Left renal pelvis (tissue), 4 donors: Measurements from ENCODE around the gene CYBRD1. TPM values are rescaled to one million over a fixed set of nuclear protein-coding genes. Genes with fewer than 3 reads are reported as not detected.
A peak's percentile ranks its signal among the peaks of the same experiment; 100 is the strongest.
"Not testable (repeated sequence)": the region's sequence is repeated elsewhere in the genome, so short reads cannot be mapped to it uniquely, and the experiment has no call there.

Experiments
- DNase-seq, 4 donors: peaks; one replicate each; pipeline ENCODE4 v3.0.0-alpha.2; 2013; ENCODE audit warnings: low read depth in 4 of 4, low spot score in 3 of 4
- polyA plus RNA-seq, 4 donors: library from polyadenylated mRNA; unstranded; fragments of 120-200 nt; gene quantifications; one replicate each; pipeline ENCODE4 v1.2.1, GENCODE V29; 2013; ENCODE audit not compliant: insufficient read length in 4 of 4

CYBRD1 gene
- polyA plus RNA-seq, 4 donors: 32.4 to 206 (median 60.9) TPM

DNA sequence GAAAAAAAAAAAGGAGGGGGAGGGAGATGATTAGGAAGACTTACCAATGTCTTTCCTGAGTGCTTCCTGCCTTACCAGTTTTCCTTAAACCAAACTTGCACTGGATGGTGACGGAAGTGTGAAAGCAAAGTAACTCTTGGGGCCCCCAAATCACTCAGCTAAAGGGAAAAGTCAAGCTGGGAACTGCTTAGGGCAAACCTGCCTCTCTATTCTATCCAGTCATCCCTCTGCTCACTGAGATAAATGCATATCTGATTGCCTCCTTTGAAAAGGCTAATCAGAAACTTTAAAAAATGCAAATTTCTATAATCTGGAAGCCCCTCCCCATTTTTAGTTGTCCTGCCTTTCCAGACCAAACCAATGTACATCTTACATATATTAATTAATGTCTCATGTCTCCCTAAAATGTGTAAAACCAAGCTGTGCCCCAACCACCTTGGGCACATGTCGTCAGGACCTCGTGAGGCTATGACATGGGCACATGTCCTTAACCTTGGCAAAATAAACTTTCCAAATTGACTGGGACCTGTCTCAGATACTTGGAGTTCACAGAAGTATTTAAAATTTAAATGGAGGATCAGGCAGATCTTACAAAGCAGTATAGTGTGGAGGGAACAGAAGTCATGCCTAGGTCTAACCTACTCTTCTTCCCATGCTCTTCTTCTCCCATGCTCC lies 7.2 kb upstream of the CYBRD1 start:
- DNase-seq: no peak

GRCh38 chr2:171515672-171516298 lies 6.5 kb upstream of the CYBRD1 start:
- DNase-seq: no peak

DNA sequence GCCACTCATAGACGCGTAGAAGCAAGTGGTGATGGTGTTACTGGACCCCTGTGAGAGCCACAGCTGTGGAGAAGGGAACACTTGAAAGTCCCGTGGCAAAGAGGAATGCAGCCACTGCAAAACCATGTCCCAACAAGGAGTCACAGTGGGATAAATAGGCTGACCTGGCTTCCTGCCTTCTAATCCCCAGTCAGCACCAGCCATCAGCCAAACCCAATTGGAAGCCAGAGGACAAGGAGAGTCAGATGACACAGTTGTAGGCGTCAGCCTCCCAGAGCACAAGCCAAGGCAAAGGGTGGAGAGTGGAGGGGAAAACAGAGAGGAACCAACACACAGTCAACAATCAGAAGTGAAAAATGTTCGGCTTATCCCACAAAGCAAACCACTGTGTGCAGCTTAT lies 5.5 kb upstream of the CYBRD1 start:
- DNase-seq: no peak

DNA sequence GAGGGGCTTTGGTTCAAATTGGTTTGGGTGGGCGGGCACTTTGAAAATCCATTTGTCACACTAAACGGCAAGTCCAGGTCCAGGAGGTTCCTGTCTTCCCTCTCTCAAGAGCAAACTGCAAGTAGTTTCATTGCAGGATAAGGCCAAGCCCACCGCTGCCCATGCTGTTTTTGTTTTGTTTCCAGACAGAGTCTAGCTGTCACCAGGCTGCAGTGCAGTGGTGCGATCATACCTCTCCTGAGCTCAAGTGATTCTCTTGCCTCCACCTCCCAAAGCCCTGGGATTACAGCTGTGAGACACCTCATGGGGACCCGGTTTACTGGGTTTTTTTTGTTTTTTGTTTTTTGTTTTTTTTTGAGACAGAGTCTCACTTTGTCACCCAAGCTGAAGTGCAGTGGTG lies 1.8 kb upstream of the CYBRD1 start:
- DNase-seq: no peak

DNA sequence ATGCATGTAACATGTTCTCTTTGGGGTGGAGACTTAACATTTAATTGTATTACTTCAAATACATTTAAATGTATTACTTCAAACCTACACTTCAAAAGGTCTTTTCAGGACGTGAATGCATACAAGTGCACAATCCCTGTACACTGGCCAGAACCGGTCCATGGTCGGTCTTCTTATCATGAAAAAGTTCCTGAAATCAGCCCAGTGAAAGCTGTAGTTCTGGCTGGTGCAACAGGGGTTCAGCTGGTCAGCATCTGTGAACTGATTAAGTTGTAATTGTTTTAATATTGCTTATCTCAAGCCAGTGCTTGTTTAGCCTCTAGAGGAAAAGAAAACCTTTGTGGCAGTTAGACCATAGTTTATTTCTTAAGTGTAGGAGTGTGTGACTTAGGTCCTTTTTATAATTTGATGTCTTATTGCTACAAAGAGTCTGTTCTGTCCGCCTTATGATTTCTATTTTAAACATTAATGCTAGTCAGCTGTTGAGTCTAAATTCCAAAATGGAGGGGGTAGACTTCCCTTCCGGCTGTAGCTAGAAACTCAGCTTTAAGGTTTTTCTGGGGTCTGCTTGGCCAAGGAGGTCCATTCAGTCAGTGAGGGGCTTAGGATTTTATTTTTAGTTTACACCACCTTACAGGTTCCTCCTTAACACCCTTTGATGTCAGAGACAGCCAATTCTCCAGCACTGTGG lies 768 bp upstream of the CYBRD1 start:
- peak in 1 of 4 donors; percentile 31 for DNase-seq

GRCh38 chr2:171522788-171523087 lies 464 bp downstream of the CYBRD1 start:
- DNase-seq: peak in 1 of 4 donors; percentile 20

DNA sequence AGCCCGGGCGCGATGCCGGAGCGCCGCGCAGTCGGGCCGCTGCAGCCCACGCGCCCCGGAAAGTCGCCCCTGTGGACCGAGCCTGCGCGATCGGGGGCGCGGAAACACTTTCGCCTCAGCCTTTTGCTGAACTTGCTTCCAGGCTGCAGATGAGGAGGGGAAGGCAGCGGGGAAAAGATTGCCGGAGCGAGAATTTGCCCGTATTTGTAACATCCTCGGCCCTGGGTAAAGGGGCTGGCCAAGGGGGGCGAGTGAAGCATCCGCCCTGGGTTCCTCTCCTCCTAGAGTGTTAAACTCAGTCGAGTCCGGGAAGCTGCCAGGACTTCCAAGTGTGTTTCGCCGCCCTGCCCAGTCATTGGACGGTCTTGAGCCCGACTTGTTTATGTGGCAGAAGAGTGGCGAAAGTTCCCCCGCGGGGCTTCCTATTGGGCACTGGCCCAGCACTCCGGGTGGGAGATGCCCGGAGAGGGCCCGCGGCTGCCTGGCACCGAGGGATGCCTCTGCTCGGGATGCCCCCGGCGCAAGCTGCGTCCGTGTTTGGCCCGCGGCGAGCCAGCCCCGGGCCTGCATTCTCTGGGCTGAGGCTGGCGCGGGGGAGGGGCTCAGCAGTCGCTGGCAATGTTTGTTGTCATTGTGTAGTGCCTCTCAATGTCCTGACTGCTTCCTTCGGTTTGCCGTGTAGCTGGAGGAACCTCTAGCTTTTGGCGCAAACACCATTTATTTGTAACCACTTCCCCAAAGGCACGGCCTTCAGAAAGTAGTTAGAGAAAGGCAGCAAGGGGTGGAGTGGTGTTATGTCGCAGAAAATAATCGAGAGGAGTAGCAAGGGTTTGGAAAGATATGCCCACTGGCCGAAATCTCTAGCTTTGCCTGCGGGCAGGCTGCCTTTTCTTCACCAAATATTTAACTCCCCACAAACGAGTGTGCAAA lies 1.1 kb downstream of the CYBRD1 start:
- peak in 3 of 4 donors; percentile 48 to 67 (median 57) for DNase-seq

DNA sequence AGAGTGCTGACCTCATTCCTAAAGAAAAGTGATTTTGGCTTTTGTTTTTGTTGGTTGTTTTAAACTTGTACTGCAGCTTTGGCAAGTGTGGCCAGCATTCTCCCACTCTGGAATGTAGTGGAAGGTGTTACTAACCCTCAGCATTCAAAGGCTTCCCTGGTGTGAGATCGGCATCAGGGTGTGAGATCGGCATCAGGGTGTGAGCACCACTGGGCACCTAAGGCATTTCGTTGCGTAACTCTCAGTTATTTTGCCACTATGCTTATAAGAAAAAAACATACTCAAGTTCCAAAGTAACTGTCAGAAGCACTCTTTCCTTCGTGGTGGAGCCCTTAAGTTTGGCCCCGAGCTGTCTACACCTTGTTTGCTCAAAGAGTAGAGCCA lies 1.7 kb downstream of the CYBRD1 start:
- DNase-seq: peak in 1 of 4 donors; percentile 14

DNA sequence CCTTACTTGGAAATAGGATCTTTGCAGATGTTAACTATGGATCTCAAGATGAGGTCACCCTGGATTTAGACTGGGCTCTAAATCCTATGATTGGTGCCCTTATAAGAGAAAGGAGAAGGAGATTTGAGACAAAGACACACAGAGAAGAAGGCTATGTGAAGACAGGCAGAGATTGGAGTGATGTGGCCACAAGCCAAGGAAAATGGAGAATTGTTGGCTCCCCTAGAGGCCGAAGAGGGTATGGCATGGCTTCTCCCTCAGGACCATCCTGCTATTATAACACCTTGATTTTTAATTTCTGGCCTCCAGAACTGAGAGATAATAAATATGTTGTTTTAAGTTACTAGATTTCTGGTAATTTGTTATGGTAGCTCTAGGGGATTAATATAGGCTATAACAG lies 7.6 kb downstream of the CYBRD1 start:
- no peak for DNase-seq

GRCh38 chr2:171530378-171530777 lies 8.1 kb downstream of the CYBRD1 start:
- DNase-seq: no peak

GRCh38 chr2:171530859-171531258 lies 8.6 kb downstream of the CYBRD1 start:
- DNase-seq: not testable (repeated sequence)

DNA sequence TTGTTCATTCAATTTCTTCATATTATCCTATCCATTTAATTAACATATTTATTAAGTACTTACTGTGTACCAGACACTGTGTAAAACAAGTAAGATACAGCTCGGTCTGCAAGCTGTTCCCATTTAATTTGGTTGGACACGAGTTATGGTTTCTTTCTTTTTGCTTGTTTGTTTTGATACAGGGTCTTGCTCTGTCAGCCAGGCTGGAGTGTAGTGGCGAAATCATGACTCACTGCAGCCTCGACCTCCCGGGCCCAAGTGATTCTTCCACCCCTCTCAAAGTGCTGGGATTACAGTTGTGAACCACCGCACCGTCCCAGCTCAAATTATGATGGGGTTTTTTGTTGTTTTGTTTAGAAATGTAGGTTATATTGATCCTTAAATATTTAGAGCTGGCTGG lies 9.0 kb downstream of the CYBRD1 start:
- DNase-seq: no peak

GRCh38 chr2:171531836-171532450 lies 9.7 kb downstream of the CYBRD1 start:
- no peak for DNase-seq

- no peak for DNase-seq
Observed at GRCh38 chr2:171533331-171533730, 11.1 kb downstream of the CYBRD1 start.

DNA sequence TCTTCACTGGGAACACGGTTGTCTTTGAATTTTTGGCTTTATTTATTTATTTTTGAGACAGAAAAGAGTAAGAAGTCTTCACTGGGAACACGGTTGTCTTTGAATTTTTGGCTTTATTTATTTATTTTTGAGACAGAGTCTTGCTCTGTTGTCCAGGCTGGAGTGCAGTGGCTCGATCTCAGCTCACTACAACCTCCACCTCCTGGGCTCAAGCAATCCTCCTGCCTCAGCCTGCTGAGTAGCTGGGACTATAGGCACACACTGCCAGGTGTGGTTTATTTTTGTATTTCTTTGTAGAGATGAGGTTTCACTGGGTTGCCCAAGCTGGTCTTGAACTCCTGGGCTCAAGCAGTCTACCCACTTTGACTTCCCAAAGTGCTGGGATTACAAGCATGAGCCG lies 13.3 kb downstream of the CYBRD1 start:
- DNase-seq: not testable (repeated sequence)

GRCh38 chr2:171540437-171540836 lies 18.2 kb downstream of the CYBRD1 start:
- no peak for DNase-seq

- no peak for DNase-seq
Observed at GRCh38 chr2:171541202-171541887, 19.1 kb downstream of the CYBRD1 start.

DNA sequence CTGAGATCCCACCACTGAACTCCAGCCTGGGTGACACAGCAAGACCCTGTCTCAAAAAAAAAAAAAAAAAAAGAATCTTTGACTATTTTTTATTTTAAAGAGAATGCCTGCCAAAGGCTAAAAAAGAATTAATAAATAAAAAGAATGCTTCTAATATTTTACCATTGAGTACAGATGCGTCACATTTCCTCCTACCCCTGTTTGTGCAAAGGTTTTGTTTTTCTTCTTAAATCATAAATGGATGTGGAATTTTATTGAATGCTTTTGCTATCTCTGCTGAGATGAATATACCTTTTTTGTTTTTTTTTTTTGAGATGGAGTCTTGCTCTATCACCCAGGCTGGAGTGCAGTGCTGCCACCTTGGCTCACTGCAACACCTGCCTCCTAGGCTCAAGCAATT lies 22.8 kb downstream of the CYBRD1 start:
- DNase-seq: no peak

GRCh38 chr2:171547256-171547655 lies 25.0 kb downstream of the CYBRD1 start:
- DNase-seq: no peak

GRCh38 chr2:171547720-171548119 lies 25.4 kb downstream of the CYBRD1 start:
- DNase-seq: no peak
